ENCODE data around the gene SEC16A.

SEC16A gene

GRCh38 chr9:136507221-136507991, 24.6 kb upstream of the SEC16A start:
- Histone ChIP-seq H3K27ac (ENCODE audit: low read depth, low read length) (no peak overlapping the region), H3K27me3 (ENCODE audit: insufficient read depth, low read length) (no peaks in the 10 kb centered on the region), H3K9ac (ENCODE audit: low read depth, low read length) (no peak overlapping the region; the same call in 1 of the 2 replicates), H3K9me3 (ENCODE audit: insufficient read depth, low read depth, low read length) (no peaks in the 10 kb centered on the region), H3K36me3 (ENCODE audit: insufficient read depth, low read length) (peaks cover 99% of the 10 kb centered on the region), H3K4me3 (ENCODE audit: low read length) (no peak overlapping the region), H3K4me1 (ENCODE audit: insufficient read depth, low read length) (no peaks in the 10 kb centered on the region)
- 96% methylated on average over 28 of the region's 28 CpGs for WGBS

GRCh38 chr9:136506425-136506824, 23.6 kb upstream of the SEC16A start:
- Histone ChIP-seq H3K4me1 (ENCODE audit: insufficient read depth, low read length) (no peaks in the 10 kb centered on the region), H3K27me3 (ENCODE audit: insufficient read depth, low read length) (no peaks in the 10 kb centered on the region), H3K4me3 (ENCODE audit: low read length) (no peak overlapping the region), H3K36me3 (ENCODE audit: insufficient read depth, low read length) (peaks cover 99% of the 10 kb centered on the region), H3K9ac (ENCODE audit: low read depth, low read length) (no peak overlapping the region), H3K9me3 (ENCODE audit: insufficient read depth, low read depth, low read length) (no peaks in the 10 kb centered on the region), H3K27ac (ENCODE audit: low read depth, low read length) (no peak overlapping the region)
- WGBS = 97% methylated on average over 30 of the region's 30 CpGs

- no peaks in the 10 kb centered on the region for H3K4me1 ChIP-seq (ENCODE audit: insufficient read depth, low read length)
- no peaks in the 10 kb centered on the region for H3K27me3 ChIP-seq (ENCODE audit: insufficient read depth, low read length)
- no peak overlapping the region for H3K9ac ChIP-seq (ENCODE audit: low read depth, low read length)
- H3K4me3 ChIP-seq (ENCODE audit: low read length) = no peak overlapping the region
- 96% methylated on average over 48 of the region's 51 CpGs for WGBS
- H3K9me3 ChIP-seq (ENCODE audit: insufficient read depth, low read depth, low read length) = no peaks in the 10 kb centered on the region
- H3K27ac ChIP-seq (ENCODE audit: low read depth, low read length) = no peak overlapping the region
- H3K36me3 ChIP-seq (ENCODE audit: insufficient read depth, low read length) = peaks cover 98% of the 10 kb centered on the region
Observed at GRCh38 chr9:136505406-136506403, 22.9 kb upstream of the SEC16A start.

- Histone ChIP-seq H3K27me3 (ENCODE audit: insufficient read depth, low read length) (no peaks in the 10 kb centered on the region), H3K36me3 (ENCODE audit: insufficient read depth, low read length) (peaks cover 98% of the 10 kb centered on the region), H3K4me1 (ENCODE audit: insufficient read depth, low read length) (no peaks in the 10 kb centered on the region), H3K27ac (ENCODE audit: low read depth, low read length) (no peak overlapping the region), H3K4me3 (ENCODE audit: low read length) (no peak overlapping the region), H3K9me3 (ENCODE audit: insufficient read depth, low read depth, low read length) (no peaks in the 10 kb centered on the region), H3K9ac (ENCODE audit: low read depth, low read length) (no peak overlapping the region)
- 95% methylated on average over 68 of the region's 68 CpGs for WGBS
Observed at GRCh38 chr9:136504512-136505348, 21.9 kb upstream of the SEC16A start.

- H3K9ac ChIP-seq (ENCODE audit: low read depth, low read length) = no peak overlapping the region
- no peaks in the 10 kb centered on the region for H3K4me1 ChIP-seq (ENCODE audit: insufficient read depth, low read length)
- WGBS = 93% methylated on average over 33 of the region's 33 CpGs
- H3K36me3 ChIP-seq (ENCODE audit: insufficient read depth, low read length) = peaks cover 98% of the 10 kb centered on the region
- H3K27me3 ChIP-seq (ENCODE audit: insufficient read depth, low read length) = no peaks in the 10 kb centered on the region
- H3K9me3 ChIP-seq (ENCODE audit: insufficient read depth, low read depth, low read length) = no peaks in the 10 kb centered on the region
- no peak overlapping the region for H3K27ac ChIP-seq (ENCODE audit: low read depth, low read length)
- no peak overlapping the region for H3K4me3 ChIP-seq (ENCODE audit: low read length)
Observed at GRCh38 chr9:136502940-136503550, 20.2 kb upstream of the SEC16A start.

GRCh38 chr9:136502196-136502595, 19.4 kb upstream of the SEC16A start:
- Histone ChIP-seq H3K9me3 (ENCODE audit: insufficient read depth, low read depth, low read length) (no peaks in the 10 kb centered on the region), H3K36me3 (ENCODE audit: insufficient read depth, low read length) (peaks cover 95% of the 10 kb centered on the region)
- WGBS = 97% methylated on average over 38 of the region's 38 CpGs

GRCh38 chr9:136501686-136502085, 18.8 kb upstream of the SEC16A start:
- H3K36me3 ChIP-seq (ENCODE audit: insufficient read depth, low read length) = peaks cover 95% of the 10 kb centered on the region
- H3K9ac ChIP-seq (ENCODE audit: low read depth, low read length) = no peak overlapping the region

More at GRCh38 chr9:136502196-136502595, 19.4 kb upstream of the SEC16A start:
- H3K27me3 ChIP-seq (ENCODE audit: insufficient read depth, low read length) = no peaks in the 10 kb centered on the region
- no peak overlapping the region for H3K9ac ChIP-seq (ENCODE audit: low read depth, low read length)
- H3K27ac ChIP-seq (ENCODE audit: low read depth, low read length) = no peak overlapping the region
- no peaks in the 10 kb centered on the region for H3K4me1 ChIP-seq (ENCODE audit: insufficient read depth, low read length)
- no peak overlapping the region for H3K4me3 ChIP-seq (ENCODE audit: low read length)

GRCh38 chr9:136499935-136500910, 17.4 kb upstream of the SEC16A start:
- Histone ChIP-seq H3K9ac (ENCODE audit: low read depth, low read length) (no peak overlapping the region), H3K4me1 (ENCODE audit: insufficient read depth, low read length) (no peaks in the 10 kb centered on the region), H3K9me3 (ENCODE audit: insufficient read depth, low read depth, low read length) (no peaks in the 10 kb centered on the region), H3K27me3 (ENCODE audit: insufficient read depth, low read length) (no peaks in the 10 kb centered on the region), H3K27ac (ENCODE audit: low read depth, low read length) (no peak overlapping the region), H3K36me3 (ENCODE audit: insufficient read depth, low read length) (peaks cover 95% of the 10 kb centered on the region), H3K4me3 (ENCODE audit: low read length) (no peak overlapping the region)
- 96% methylated on average over 50 of the region's 50 CpGs for WGBS

More at GRCh38 chr9:136501686-136502085, 18.8 kb upstream of the SEC16A start:
- WGBS = 96% methylated on average over 23 of the region's 23 CpGs
- no peak overlapping the region for H3K4me3 ChIP-seq (ENCODE audit: low read length)
- no peaks in the 10 kb centered on the region for H3K4me1 ChIP-seq (ENCODE audit: insufficient read depth, low read length)
- no peaks in the 10 kb centered on the region for H3K27me3 ChIP-seq (ENCODE audit: insufficient read depth, low read length)
- H3K27ac ChIP-seq (ENCODE audit: low read depth, low read length) = no peak overlapping the region
- H3K9me3 ChIP-seq (ENCODE audit: insufficient read depth, low read depth, low read length) = no peaks in the 10 kb centered on the region

GRCh38 chr9:136499071-136499934, 16.5 kb upstream of the SEC16A start:
- Histone ChIP-seq H3K9ac (ENCODE audit: low read depth, low read length) (no peak overlapping the region), H3K27ac (ENCODE audit: low read depth, low read length) (no peak overlapping the region), H3K4me3 (ENCODE audit: low read length) (no peak overlapping the region), H3K4me1 (ENCODE audit: insufficient read depth, low read length) (no peaks in the 10 kb centered on the region), H3K9me3 (ENCODE audit: insufficient read depth, low read depth, low read length) (no peaks in the 10 kb centered on the region), H3K27me3 (ENCODE audit: insufficient read depth, low read length) (no peaks in the 10 kb centered on the region), H3K36me3 (ENCODE audit: insufficient read depth, low read length) (peaks cover 90% of the 10 kb centered on the region)
- 95% methylated on average over 46 of the region's 46 CpGs for WGBS
